Measurements from ENCODE around the gene WHRN. TPM values are rescaled to one million over a fixed set of nuclear protein-coding genes. Genes with fewer than 3 reads are reported as not detected.

WHRN gene
- total RNA-seq, 1 donor from 2014 or later: 12.2 TPM

- Mint-ChIP-seq H3K27ac (no peak overlapping the region), H3K4me3 (no peak overlapping the region), H3K36me3 (no peaks in the 10 kb centered on the region), H3K4me1 (ENCODE audit: unreplicated experiment) (no peaks in the 10 kb centered on the region), H3K27me3 (no peaks in the 10 kb centered on the region), H3K9me3 (no peaks in the 10 kb centered on the region)
- DNase-seq (ENCODE audit: extremely low spot score, unreplicated experiment): no peak
- no peak for TF ChIP-seq CTCF (conservative IDR thresholded peaks at IDR 0.05)
These were observed 42.5 kb downstream of the WHRN start for GRCh38 chr9:114462791-114463190.

- H3K27me3 Mint-ChIP-seq: no peaks in the 10 kb centered on the region
- no peak overlapping the region for H3K4me3 Mint-ChIP-seq
- no peaks in the 10 kb centered on the region for H3K9me3 Mint-ChIP-seq
- no peak for DNase-seq (ENCODE audit: extremely low spot score, unreplicated experiment)
- no peaks in the 10 kb centered on the region for H3K4me1 Mint-ChIP-seq (ENCODE audit: unreplicated experiment)
- no peaks in the 10 kb centered on the region for H3K36me3 Mint-ChIP-seq
- H3K27ac Mint-ChIP-seq: no peak overlapping the region
- no peak for TF ChIP-seq CTCF (conservative IDR thresholded peaks at IDR 0.05)
These were observed 43.8 kb downstream of the WHRN start for GRCh38 chr9:114461468-114461867.

GRCh38 chr9:114460513-114461199, 44.6 kb downstream of the WHRN start:
- Mint-ChIP-seq H3K4me1 (ENCODE audit: unreplicated experiment) (no peaks in the 10 kb centered on the region), H3K36me3 (no peaks in the 10 kb centered on the region), H3K4me3 (no peak overlapping the region), H3K27me3 (no peaks in the 10 kb centered on the region), H3K9me3 (no peaks in the 10 kb centered on the region), H3K27ac (no peak overlapping the region)
- TF ChIP-seq CTCF (conservative IDR thresholded peaks at IDR 0.05): no peak
- no peak for DNase-seq (ENCODE audit: extremely low spot score, unreplicated experiment)

- Mint-ChIP-seq H3K27ac (no peak overlapping the region), H3K36me3 (no peaks in the 10 kb centered on the region), H3K4me1 (ENCODE audit: unreplicated experiment) (no peaks in the 10 kb centered on the region)
These were observed 45.8 kb downstream of the WHRN start for GRCh38 chr9:114459464-114459863.

GRCh38 chr9:114456929-114457328, 48.3 kb downstream of the WHRN start:
- no peak overlapping the region for H3K4me3 Mint-ChIP-seq
- peaks cover 8% of the 10 kb centered on the region for H3K9me3 Mint-ChIP-seq
- H3K27ac Mint-ChIP-seq: no peak overlapping the region
- H3K36me3 Mint-ChIP-seq: no peaks in the 10 kb centered on the region
- TF ChIP-seq CTCF (conservative IDR thresholded peaks at IDR 0.05): no peak
- no peak for DNase-seq (ENCODE audit: extremely low spot score, unreplicated experiment)
- H3K27me3 Mint-ChIP-seq: no peaks in the 10 kb centered on the region
- no peaks in the 10 kb centered on the region for H3K4me1 Mint-ChIP-seq (ENCODE audit: unreplicated experiment)

More at GRCh38 chr9:114459464-114459863, 45.8 kb downstream of the WHRN start:
- H3K4me3 Mint-ChIP-seq: no peak overlapping the region
- DNase-seq (ENCODE audit: extremely low spot score, unreplicated experiment): no peak
- TF ChIP-seq CTCF (conservative IDR thresholded peaks at IDR 0.05): no peak
- H3K27me3 Mint-ChIP-seq: no peaks in the 10 kb centered on the region
- H3K9me3 Mint-ChIP-seq: no peaks in the 10 kb centered on the region
